ENCODE data around the gene ALKAL2.

The ALKAL2 gene

GRCh38 chr2:289362-290089 is 1.6 kb upstream of the ALKAL2 start:
- DNase-seq = no peak

DNA sequence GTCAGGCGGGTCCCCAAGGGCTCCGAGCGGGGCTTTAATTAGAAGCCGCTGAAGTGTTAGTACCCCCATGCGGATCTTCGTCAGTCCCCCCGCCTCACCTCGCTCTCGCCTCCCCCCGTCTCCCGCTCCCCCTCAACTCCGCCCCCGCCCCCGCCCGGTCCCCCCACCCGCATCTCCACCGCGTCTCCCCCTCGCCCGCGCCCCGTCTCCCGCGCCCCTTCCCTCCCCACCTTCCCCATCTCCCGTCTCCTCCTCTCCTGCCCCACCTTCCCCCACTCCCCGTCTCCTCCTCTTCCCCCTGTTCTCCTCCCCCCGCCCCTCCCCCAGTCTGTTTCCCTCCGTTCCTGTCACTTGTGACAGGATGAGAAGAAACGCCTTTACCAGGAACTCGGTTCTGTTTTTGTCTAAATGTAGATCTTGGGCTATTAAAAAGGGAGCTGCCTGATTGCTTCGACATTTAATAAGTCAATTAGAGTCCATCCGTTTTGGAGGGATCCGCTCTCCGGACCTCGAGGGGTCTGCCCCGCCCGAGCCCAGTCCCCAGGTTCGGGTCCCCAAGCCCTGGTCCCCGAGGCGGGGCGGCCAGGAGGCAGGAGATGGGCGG is 969 bp upstream of the ALKAL2 start:
- no peak for DNase-seq

DNA sequence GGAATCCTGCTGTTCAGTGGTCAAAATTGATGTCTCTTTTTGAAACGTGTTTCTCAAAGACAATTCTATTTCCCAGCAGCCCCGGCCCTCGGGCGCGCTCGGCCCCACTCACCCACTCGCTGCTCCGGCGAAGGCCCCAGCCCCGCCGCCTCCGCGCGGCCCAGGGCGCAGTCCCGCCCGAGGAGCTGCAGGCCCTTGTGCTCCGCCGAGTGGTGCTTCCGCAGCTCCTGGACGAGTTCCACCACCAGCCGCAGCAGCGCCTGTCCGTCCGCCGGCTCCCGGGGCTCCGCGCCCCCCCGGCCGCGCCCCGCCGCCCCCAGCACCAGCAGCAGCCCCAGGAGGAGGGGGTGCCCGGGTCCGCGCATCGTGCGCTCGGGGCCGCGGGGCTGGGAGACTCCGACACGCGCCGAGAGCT is 413 bp downstream of the ALKAL2 start:
- no peak for DNase-seq

GRCh38 chr2:286774-287392 is 1.0 kb downstream of the ALKAL2 start:
- no peak for DNase-seq

DNA sequence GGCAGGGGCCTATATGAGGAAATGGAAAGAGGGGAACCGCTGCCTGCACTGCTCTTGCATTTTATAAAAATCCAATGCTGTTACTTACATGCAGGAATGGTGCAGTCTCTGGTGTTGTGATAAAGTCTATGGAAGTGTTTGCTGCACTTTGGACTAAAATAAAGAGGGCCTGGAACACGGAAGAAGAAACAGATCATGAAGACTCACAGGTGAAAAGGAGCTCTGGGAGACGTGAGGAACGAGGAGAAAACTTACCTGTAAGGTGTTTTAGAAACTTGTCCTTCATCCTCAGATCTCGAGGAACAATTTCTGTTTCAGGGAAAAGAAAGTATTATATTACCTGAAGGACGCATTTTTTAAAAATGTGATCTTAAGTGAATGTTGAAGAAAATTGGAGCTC is 1.9 kb downstream of the ALKAL2 start:
- no peak for DNase-seq

DNA sequence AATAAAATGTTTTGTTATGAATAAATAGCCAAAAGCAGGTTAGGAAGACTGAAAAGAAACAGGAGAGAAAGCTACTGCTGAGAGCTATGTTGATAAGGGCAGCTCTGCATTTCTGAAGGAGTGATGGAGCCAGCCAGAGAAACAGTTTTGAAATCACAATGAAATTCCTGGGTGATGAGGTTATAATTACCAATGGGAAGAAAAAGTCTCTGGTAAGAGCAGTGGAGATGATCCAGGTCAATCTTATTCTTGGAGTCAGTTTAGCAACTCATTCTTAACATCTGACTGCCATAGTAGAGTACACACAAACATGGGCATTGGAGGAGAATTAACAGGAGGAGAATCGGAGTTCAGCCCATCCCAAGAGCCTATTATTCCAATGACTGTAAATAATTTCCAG is 2.4 kb downstream of the ALKAL2 start:
- no peak for DNase-seq

GRCh38 chr2:284896-285492 is 2.9 kb downstream of the ALKAL2 start:
- DNase-seq = no peak

DNA sequence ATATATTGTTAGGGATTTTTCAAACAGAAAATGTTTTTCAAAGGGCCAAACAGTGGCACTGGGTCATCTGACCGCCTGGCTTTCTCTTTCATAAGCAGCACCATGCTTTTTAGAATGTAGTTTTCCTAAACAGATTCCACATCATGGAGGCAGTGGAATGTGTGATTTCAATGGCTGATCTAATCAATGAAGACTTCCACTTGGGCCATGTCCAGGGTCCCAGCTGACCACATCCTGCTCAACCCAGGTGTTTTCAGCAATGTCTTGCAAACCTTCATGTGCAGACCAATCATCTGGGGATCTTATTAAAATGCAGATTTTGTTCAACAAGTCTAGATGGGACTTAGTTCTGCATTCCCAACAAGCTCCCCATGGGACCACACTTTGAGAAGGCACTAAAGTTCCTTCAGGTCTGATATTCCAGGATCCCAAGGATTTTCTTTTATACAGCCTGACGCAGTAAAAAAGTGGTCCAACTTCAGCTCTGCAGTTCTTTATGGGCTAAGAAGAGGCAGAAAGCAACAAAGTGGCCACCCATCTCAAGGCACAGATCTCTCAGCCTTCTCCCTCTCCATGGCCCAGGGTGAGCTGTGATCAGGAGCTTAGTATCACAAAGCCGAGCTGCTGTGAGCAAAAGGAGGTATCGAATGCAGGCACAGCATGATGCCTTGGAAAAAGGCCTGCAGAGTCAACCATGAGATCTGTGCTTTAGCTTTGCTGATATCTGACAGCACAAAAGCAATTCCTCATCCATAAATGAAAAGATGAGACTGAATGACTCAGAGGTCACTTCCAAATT is 3.7 kb downstream of the ALKAL2 start:
- no peak for DNase-seq

- no peak for DNase-seq
Observed at GRCh38 chr2:282371-283263, 5.3 kb downstream of the ALKAL2 start.

DNA sequence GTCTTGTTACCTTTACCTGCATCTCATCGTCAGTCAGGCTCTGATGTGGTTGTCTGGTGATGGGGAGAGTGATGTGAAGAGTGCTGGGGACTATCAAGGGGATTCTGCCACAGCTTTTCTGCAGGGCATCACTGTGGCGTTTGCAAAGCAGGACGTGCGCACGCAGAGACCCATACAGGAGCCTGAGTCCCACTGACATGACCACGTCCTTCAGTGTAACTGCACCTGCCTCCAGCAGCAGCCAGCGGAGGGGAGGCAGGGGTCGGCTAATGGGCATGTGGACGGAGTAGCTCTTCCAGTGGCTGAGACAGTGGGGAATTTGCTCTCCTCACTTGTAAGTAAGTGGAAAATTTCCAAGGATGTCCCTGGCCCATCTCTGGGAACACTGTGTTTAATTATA is 6.5 kb downstream of the ALKAL2 start:
- DNase-seq = no peak

- no peak for DNase-seq
Observed at GRCh38 chr2:280650-281110, 7.2 kb downstream of the ALKAL2 start.

- no peak for DNase-seq
Observed at GRCh38 chr2:279956-280649, 7.8 kb downstream of the ALKAL2 start.

DNA sequence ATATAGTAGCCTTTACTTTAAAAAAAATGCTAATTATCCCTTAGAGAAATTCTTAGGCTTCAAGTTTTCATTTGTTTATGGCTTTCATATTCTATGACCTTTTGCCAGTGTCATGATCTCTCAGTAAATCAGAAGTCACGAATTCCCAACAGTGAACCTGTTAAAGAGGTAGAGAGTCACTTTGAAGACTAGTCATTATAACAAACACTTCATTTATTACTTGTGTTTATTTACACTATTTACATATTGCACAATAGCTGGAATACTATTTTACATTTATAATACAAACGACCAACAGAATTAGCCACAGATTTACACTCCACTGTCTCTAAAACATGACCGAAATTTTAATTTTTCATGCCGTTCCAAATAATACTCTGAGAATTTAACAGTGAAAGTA is 8.5 kb downstream of the ALKAL2 start:
- no peak for DNase-seq

- no peak for DNase-seq
Observed at GRCh38 chr2:278927-279320, 9.0 kb downstream of the ALKAL2 start.

GRCh38 chr2:278312-278926 is 9.5 kb downstream of the ALKAL2 start:
- DNase-seq = no peak

GRCh38 chr2:275466-275865 is 12.4 kb downstream of the ALKAL2 start:
- no peak for DNase-seq

- no peak for DNase-seq
Observed at GRCh38 chr2:274503-274902, 13.4 kb downstream of the ALKAL2 start.

GRCh38 chr2:273333-273732 is 14.6 kb downstream of the ALKAL2 start:
- DNase-seq = no peak

GRCh38 chr2:271917-272316 is 16.0 kb downstream of the ALKAL2 start:
- DNase-seq = no peak

DNA sequence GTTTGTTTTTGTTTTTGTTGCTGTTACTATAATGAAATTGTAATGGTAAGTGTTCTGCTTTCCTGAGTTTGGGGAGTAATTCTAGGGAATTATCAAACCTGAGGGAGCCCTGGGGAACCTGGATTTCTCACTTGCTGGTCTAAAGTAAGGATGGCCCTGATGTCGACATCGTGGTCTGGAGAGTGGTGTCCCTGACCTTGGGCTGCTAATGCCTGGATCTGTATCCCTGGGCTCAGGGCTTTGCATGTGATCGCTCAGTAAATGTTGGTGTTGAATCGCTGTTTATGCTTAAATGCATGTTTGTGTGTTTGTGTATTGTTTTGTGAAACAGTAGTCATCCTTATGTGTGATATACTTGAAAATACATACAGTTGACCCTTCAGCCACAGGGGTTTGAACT is 17.0 kb downstream of the ALKAL2 start:
- DNase-seq = no peak

Measured in activated CD4-positive, alpha-beta T cell treated with anti-CD3 and anti-CD28 coated beads, Interleukin-2, amount 50 U/mL, for 4 hours (primary cell).